ENCODE results near the gene TPM2. TPM values are rescaled to one million over a fixed set of nuclear protein-coding genes. Genes with fewer than 3 reads are reported as not detected.
A peak's percentile ranks its signal among the peaks of the same experiment; 100 is the strongest.

Gene TPM2
- total RNA-seq, 4 donors from 2014 or later = 45.4 to 79.6 (median 72.2) TPM

DNA sequence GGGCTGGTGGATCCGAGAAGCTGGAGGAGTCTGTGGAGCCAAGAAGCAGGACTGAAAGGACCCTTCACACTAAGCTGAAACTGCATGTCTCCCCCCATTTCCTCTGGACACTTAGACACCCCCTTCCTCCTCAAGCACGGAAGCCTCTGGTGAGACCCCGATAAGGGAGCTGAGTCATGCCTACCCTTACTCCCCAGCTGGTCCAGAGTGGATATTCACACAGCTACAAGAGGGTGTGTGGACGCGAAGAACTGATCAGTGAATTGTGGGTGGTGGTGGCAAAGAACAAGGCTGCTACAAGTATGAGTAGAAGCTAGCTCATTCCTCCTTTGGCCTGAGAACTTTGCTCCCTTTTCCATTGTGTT lies 37.9 kb upstream of the TPM2 start:
- Histone ChIP-seq H3K27ac (peak overlapping the region; percentile 34 to 59 (median 52)), H3K27me3 (no peaks in the 10 kb centered on the region), H3K4me1 (peaks cover 36 to 44% of the 10 kb centered on the region in 2 donors), H3K4me3 (replicated peaks in 1 of 3) (no peak overlapping the region), H3K9me3 (no peaks in the 10 kb centered on the region), H3K36me3 (peaks cover 24 to 28% of the 10 kb centered on the region in 2 donors)
- intact Hi-C loops (cut with DNase I) = loop anchor here (5.0 kb wide), 1 partner anchor 75 kb away; the partner anchor contains the start of gene SIT1
- no peak for DNase-seq
- WGBS, 2 donors = 45 to 71% methylated on average over 5 of the region's 5 CpGs
- TF ChIP-seq, protein P1, sequence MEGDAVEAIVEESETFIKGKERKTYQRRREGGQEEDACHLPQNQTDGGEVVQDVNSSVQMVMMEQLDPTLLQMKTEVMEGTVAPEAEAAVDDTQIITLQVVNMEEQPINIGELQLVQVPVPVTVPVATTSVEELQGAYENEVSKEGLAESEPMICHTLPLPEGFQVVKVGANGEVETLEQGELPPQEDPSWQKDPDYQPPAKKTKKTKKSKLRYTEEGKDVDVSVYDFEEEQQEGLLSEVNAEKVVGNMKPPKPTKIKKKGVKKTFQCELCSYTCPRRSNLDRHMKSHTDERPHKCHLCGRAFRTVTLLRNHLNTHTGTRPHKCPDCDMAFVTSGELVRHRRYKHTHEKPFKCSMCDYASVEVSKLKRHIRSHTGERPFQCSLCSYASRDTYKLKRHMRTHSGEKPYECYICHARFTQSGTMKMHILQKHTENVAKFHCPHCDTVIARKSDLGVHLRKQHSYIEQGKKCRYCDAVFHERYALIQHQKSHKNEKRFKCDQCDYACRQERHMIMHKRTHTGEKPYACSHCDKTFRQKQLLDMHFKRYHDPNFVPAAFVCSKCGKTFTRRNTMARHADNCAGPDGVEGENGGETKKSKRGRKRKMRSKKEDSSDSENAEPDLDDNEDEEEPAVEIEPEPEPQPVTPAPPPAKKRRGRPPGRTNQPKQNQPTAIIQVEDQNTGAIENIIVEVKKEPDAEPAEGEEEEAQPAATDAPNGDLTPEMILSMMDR (IDR thresholded peaks at IDR 0.05) = no peak
- TF ChIP-seq POLR2A (IDR thresholded peaks at IDR 0.05) = no peak

DNA sequence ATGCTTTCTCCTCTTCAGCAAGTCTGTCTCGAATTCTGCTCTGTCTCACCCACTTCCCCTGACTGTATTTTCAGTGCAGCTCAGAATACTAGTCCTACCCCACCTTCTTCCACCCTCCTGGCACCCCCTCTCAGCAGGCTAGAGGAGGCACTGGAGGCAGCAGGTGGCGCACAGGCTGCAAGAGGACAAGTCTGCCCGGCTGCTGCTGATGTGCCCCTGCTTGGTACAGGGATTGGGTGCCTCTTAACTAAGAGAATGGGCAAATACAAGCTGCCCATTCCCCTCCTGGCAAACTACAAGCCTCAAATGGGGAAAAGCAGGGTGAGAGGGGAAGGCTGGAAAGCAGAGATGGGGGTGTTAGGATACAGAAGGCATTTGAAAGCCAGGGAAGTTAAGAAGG lies 37.2 kb upstream of the TPM2 start:
- no peaks in the 10 kb centered on the region for H3K27me3 ChIP-seq
- H3K36me3 ChIP-seq = peaks cover 31 to 35% of the 10 kb centered on the region in 2 donors
- intact Hi-C loops (cut with DNase I) = loop anchor here (5.0 kb wide), 1 partner anchor 75 kb away; the partner anchor contains the start of gene SIT1
- peaks cover 35 to 44% of the 10 kb centered on the region in 2 donors for H3K4me1 ChIP-seq
- peak overlapping the region; percentile 44 to 59 (median 52) for H3K27ac ChIP-seq
- H3K4me3 ChIP-seq (replicated peaks in 1 of 3) = no peak overlapping the region
- WGBS, 2 donors = 48 to 53% methylated on average over 3 of the region's 3 CpGs
- H3K9me3 ChIP-seq = no peaks in the 10 kb centered on the region
- DNase-seq = peak; percentile 31 to 41
- TF ChIP-seq, protein P1 (IDR thresholded peaks at IDR 0.05) = no peak
- TF ChIP-seq POLR2A (IDR thresholded peaks at IDR 0.05) = no peak

DNA sequence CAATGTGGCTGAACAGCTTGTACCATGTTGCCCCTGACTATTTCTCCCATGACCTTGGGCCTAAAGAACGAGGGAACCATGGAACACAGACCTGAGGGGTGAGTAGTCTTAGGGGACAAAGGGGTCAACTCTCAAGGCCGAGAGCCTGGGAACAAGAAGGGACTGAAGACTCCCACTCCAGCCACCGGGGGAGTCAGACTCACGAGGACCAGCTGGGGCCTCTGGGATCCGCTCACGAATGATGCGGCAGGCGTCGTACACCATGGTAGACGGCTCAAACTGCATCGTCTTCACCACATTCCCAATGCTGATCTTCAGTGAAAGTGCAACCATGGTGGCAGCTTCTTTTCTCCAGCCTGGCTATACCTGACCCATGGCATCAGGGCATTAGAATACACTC lies 35.6 kb upstream of the TPM2 start:
- 97 to 98% methylated on average over 10 to 11 of the region's 11 CpGs for WGBS, 2 donors
- Histone ChIP-seq H3K9me3 (no peaks in the 10 kb centered on the region), H3K27ac (no peak overlapping the region), H3K36me3 (peaks cover 47 to 51% of the 10 kb centered on the region in 2 donors), H3K4me1 (peaks cover 27 to 35% of the 10 kb centered on the region in 2 donors), H3K4me3 (replicated peaks in 1 of 3) (no peak overlapping the region), H3K27me3 (no peaks in the 10 kb centered on the region)
- intact Hi-C loops (cut with DNase I) = loop anchor here (5.0 kb wide), 1 partner anchor 73 kb away; the partner anchor contains the start of gene SIT1
- DNase-seq = no peak
- TF ChIP-seq, protein P1 (IDR thresholded peaks at IDR 0.05) = no peak

DNA sequence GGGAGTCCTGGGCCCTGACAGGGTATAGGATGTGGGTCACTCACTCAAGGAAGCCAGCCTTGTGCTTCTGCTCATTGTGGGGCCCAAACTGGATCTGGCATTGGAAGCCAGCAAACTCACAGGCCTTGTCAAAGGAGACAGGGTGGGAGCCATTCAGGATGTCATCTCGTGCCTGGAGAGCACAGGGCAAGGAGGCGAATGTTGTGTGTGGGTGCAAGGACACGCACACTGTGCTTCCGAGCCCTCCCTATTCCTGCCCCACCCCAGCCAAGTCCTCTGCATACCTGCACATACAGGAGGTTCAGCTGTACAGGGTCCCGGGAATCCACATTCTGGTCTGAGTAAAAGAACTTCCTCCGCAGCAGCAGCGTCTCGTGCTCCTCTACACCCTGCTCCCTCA lies 34.2 kb upstream of the TPM2 start:
- H3K27me3 ChIP-seq = no peaks in the 10 kb centered on the region
- intact Hi-C loops (cut with DNase I) = no loop called here
- no peak overlapping the region for H3K4me3 ChIP-seq (replicated peaks in 1 of 3)
- no peak for TF ChIP-seq POLR2A (IDR thresholded peaks at IDR 0.05)
- TF ChIP-seq, protein P1 (IDR thresholded peaks at IDR 0.05) = no peak
- DNase-seq = no peak
- peaks cover 61 to 66% of the 10 kb centered on the region in 2 donors for H3K36me3 ChIP-seq
- no peak overlapping the region for H3K27ac ChIP-seq
- H3K4me1 ChIP-seq = peaks cover 14 to 20% of the 10 kb centered on the region in 2 donors
- WGBS, 2 donors = 94% methylated on average over 8 of the region's 8 CpGs
- H3K9me3 ChIP-seq = no peaks in the 10 kb centered on the region

DNA sequence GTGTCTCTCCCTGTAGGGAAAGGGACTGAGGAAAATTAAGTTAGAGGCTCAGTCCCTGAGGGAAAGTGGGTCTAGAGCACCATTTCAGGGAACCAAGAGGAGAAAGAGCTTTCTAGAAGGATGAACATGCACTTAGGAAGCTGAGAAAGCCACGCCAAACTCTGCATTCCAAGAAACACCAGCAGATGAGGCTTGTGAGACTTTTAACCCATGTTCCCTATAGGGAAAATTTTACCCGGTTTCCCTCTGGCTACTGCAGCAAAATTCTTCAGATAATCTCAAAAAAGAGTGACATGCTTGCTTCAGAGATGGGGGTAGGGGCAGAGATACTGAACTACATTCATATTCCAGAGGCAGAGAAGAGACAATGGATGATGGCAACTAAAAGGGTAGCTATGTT lies 33.7 kb upstream of the TPM2 start:
- H3K4me3 ChIP-seq (replicated peaks in 1 of 3) = no peak overlapping the region
- peaks cover 10 to 16% of the 10 kb centered on the region in 2 donors for H3K4me1 ChIP-seq
- no peak for DNase-seq
- WGBS, 2 donors = 88 to 96% methylated on average over 2 of the region's 2 CpGs
- no peak overlapping the region for H3K27ac ChIP-seq
- intact Hi-C loops (cut with DNase I) = no loop called here
- TF ChIP-seq, protein P1 (IDR thresholded peaks at IDR 0.05) = no peak
- TF ChIP-seq POLR2A (IDR thresholded peaks at IDR 0.05) = no peak
- H3K36me3 ChIP-seq = peaks cover 66 to 70% of the 10 kb centered on the region in 2 donors
- no peaks in the 10 kb centered on the region for H3K9me3 ChIP-seq
- H3K27me3 ChIP-seq = no peaks in the 10 kb centered on the region
